Measurements from ENCODE around the gene SYCE1.
"Not testable (repeated sequence)": the region's sequence is repeated elsewhere in the genome, so short reads cannot be mapped to it uniquely, and the experiment has no call there.

Gene SYCE1, protein sequence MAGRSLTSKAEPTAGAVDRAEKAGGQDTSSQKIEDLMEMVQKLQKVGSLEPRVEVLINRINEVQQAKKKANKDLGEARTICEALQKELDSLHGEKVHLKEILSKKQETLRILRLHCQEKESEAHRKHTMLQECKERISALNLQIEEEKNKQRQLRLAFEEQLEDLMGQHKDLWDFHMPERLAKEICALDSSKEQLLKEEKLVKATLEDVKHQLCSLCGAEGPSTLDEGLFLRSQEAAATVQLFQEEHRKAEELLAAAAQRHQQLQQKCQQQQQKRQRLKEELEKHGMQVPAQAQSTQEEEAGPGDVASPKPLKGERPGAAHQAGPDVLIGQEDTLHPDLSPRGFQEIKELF

DNA sequence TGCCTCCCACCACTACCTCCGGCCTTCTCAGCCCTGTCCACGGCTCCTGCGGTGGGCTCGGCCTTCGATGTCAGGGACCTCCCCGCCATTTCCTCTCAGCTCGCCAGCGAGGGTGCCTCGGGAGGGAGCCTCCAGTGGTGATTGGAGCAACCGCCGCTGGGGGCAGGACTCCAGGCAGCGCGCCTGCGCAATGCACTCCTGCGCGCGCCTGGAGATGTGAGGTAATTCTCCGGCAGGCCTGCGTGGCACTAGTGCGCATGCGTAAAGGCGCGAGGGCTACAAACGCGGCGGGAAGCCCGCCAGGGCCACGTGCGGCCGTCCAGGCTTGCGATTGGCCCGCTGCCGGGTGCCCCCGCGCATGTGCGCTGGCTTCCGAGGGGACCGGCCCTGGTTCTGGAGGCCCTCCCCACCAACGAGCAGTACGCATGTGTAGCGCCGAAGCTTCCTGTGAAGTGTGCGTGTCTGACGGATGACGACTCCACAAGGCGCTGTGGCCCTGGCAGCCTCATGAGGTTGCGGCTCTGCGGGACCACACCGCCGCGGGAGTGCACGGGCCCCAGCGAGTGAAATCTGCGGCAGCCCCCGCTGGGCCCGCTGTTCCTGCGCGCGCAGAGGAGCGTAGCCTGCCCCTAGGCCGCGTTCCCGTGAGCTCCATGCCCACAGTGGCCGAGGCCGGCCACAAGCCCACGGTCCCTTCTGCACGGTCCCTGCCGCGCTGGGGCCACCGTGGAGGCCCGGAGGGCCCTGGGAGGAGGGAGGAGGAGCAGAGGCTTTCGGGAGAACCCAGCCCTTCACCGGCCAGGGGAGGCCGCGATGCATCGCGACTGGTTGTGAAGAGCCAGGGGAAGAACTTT lies at the start of gene SYCE1:
Gene SYCE1 (minus strand): TSS at position 143 of the 854 bp plus-strand sequence. CDS start 54 bp downstream, at position 89.
- no peak for DNase-seq (ENCODE audit: low read depth in 2 of 2)

DNA sequence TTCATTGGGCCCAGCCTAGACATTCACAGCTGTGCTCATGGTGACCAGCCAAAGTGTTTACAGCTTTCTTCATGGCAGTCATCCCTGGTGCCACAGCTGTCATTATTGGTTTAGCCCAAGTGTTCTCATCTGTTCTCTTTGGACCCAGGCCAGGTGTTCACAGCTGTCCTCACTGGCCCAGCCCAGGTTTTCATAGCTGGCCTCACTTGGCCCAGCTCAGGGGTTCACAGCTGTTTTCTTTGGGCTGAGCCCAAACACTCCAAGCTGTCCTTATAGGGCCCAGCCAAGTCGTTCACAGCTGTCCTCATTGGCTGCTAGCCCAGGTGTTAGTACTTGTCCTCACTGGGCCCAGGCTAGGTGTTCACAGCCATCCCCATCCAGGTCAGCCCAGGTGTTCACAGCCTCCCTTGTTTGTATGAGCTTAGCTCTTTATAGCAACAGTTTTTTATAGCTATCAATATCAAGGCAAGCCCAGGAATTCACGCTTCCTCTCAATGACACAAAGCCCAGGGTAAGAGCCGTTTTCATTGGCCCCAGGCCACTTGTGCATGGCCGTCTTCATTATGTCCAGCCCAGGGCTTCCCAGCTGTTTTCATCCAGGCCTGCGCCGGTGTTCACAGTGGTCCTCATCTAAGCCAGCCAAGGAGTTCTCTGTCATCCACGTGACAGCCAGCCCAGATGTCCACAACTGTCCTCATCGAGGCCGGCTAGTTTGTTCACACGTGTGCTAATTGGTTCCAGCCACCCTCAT lies 49.6 kb upstream of the SYCE1 start:
- no peak for DNase-seq (ENCODE audit: low read depth in 2 of 2)

- DNase-seq (ENCODE audit: low read depth in 2 of 2): no peak
Observed at GRCh38 chr10:133613699-133614098, 48.3 kb upstream of the SYCE1 start.

- DNase-seq (ENCODE audit: low read depth in 2 of 2): no peak
Observed at GRCh38 chr10:133611079-133611478, 45.7 kb upstream of the SYCE1 start.

DNA sequence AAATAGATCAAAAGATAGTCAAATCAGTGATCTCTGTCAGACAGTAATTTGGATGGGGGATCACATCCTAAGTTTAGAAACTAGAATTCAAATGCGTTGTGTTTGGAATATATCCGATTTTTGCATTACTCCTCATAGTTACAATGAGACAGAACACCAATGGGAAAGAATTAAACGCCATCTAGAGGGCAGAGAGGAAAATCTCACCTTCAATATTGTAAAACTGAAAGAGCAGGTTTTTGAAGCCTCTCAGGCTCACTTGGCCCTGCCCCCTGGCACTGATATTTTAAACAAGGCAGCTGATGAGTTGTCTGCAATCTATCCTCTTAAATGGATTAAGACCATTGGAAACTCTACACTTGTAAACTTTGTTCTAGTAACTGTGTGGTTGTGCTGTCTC lies 43.5 kb upstream of the SYCE1 start:
- no peak for DNase-seq (ENCODE audit: low read depth in 2 of 2)

- not testable (repeated sequence) for DNase-seq (ENCODE audit: low read depth in 2 of 2)
Observed at GRCh38 chr10:133603434-133603833, 38.1 kb upstream of the SYCE1 start.

- no peak for DNase-seq (ENCODE audit: low read depth in 2 of 2)
Observed at GRCh38 chr10:133600657-133601056, 35.3 kb upstream of the SYCE1 start.

- not testable (repeated sequence) for DNase-seq (ENCODE audit: low read depth in 2 of 2)
Observed at GRCh38 chr10:133599869-133600268, 34.5 kb upstream of the SYCE1 start.

DNA sequence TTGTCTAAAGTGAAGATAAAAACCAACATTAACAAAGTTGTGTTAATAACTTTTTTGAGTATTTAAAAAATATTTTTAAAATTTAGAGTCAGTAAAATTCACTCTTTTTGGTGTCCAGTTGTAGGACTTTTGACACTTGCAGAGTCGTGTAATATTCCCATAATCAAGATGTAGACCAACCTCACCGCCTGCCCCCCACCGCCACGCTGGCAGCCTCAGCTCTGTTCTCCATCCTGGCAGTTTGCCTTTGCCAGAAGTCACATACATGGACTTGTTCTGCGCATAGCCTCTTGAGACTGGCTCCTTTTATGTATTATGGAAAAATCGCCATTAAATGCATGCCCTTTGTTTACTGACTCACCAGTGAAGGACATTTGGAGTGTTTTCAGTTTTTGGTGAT lies 27.3 kb upstream of the SYCE1 start:
- DNase-seq (ENCODE audit: low read depth in 2 of 2): no peak

- DNase-seq (ENCODE audit: low read depth in 2 of 2): no peak
Observed at GRCh38 chr10:133590970-133591359, 25.6 kb upstream of the SYCE1 start.

GRCh38 chr10:133590226-133590969 lies 25.0 kb upstream of the SYCE1 start:
- DNase-seq (ENCODE audit: low read depth in 2 of 2): no peak

GRCh38 chr10:133577037-133577436 lies 11.7 kb upstream of the SYCE1 start:
- DNase-seq (ENCODE audit: low read depth in 2 of 2): not testable (repeated sequence)

DNA sequence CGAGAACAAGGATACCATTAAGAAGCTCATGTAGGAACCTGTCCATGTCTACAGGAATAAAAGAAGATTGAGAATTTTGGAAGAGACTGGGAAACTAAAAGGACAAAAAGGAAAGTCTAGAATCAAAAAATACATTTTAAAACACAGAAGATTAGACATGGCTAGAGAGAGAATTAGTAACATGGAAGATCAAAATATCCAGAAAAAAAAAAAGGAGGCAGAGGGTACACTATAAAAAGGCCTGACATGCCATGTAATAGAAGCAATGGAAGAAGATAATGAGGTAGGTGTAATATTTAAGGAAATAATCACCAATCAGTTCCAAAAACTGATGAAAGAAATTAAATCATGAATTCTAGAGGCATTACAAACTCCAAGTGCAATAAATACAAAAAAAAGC lies 8.1 kb upstream of the SYCE1 start:
- not testable (repeated sequence) for DNase-seq (ENCODE audit: low read depth in 2 of 2)

GRCh38 chr10:133572055-133572454 lies 6.7 kb upstream of the SYCE1 start:
- DNase-seq (ENCODE audit: low read depth in 2 of 2): not testable (repeated sequence)

DNA sequence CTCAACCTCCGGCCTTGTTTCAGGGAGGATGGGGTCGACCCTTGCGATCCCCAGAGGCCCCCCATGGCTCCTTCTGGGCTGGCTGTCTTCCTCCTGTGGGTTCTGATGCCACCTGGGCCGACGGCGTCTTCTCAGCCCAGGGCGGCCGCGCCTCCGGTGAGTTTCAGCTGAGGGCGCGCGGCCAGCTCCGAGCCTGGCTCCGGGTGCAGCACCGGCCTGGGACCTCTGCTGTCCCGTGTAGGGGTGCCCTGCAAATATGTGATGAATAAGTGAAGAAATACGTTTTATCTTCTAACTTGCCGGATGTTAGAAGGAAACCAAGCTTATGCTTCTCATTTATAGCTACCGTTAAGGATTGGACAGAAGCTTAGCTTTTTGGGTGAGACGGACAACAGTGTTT lies 4.4 kb upstream of the SYCE1 start:
- DNase-seq (ENCODE audit: low read depth in 2 of 2): not testable (repeated sequence)

DNA sequence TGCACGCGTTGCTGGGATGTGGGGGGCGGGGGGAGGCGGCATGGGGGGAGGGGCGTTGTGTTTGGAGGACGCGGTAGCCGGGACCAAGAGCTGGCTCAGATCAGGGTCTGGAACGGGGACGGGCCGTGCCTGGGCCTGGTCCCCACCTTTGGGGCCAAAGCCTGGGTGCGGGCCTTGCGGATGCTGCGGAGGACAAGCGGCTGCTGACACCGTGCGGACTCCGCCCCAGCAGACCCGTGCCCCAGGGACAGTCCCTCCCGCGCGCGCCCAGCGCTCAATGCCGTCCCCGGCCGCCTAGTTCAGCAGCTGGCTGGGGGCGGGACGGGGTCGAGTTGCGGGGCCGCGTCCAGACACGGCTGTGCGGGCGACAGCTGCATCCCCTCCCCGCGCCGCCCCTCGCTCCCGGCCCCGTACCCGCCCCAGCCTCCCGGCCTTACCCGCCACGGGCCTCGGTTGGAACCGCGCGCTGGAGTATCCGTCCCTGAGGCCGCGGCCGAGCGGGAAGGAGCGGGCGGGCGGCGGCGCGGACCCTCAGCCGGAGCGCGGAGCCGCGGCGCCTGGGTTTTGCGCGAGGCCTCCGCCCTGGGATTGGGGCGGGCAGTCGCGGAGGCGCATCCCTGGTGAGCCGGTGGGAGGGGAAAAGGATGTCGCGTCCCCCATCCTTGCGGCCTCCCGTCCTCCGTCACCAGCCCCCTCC lies 3.6 kb upstream of the SYCE1 start:
- DNase-seq (ENCODE audit: low read depth in 2 of 2): not testable (repeated sequence)

DNA sequence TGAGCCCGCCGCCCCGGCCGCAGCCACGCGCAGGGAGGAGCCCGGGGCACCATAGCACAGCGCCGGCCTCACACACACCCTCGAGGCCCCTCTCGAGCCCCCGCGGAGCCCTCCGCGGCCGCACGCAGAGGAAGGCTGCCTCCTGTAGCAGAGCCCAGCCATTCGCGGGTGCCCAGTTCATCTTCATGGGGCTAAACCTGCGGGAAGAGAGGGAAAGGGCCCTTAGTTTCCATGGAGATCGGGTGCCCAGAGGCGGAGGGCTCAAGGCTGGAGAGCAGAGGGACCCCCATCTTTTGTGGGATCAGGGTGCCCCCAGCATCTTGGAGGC lies 2.9 kb upstream of the SYCE1 start:
- DNase-seq (ENCODE audit: low read depth in 2 of 2): no peak

DNA sequence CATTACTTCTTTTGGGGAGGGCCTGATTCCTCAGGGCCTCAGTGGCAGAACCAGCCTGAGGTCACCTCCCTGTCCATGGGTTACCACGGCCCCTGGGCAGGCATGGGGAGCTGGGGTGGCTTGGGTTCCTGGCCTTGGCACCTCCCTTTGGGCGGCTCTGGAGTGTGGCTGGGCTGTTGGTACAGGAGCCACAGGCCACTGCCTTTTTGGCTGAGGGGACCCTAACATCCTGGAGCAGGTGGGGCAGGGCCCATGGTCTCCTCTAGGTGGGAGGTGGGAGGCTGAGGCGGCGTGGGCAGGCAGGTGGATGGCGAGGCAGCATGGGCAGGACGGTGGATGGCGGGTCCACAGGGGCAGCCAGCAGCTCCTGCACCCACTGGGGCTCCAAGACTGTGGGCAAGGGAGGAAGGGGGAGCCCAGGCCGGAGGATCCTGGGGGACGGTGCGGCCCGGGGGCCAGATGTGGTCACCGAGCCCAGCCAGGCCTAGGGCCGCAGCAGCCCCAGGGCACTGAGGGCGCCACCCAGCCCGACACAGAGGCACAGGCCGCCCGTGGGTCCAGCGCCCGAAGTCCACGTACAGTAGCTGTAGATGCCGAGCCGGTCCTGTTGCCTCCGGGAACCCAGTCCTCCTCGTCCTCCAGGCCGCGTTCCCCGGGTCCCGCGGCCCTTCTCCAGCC lies 2.4 kb upstream of the SYCE1 start:
- DNase-seq (ENCODE audit: low read depth in 2 of 2): no peak

DNA sequence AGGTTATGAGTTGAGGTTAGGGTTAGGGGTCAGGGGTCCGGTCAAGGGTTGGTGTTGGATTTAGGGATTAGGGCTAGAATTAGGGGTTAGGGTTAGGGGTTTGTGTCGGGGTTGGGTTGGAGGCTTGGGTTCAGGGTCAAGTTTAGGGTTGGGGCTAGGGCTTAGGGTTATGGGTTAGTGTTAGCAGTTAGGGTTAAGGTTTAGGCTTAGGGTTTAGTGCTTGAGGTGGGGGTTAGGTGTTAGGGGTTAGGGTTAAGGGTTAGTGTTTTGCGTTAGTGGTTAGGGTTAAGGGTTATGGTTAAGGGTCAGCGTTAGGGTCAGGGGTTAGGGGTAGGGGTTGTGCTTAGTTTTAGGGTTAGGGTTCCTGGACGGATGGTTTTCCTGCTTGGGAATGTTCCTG lies 1.7 kb upstream of the SYCE1 start:
- DNase-seq (ENCODE audit: low read depth in 2 of 2): no peak

DNA sequence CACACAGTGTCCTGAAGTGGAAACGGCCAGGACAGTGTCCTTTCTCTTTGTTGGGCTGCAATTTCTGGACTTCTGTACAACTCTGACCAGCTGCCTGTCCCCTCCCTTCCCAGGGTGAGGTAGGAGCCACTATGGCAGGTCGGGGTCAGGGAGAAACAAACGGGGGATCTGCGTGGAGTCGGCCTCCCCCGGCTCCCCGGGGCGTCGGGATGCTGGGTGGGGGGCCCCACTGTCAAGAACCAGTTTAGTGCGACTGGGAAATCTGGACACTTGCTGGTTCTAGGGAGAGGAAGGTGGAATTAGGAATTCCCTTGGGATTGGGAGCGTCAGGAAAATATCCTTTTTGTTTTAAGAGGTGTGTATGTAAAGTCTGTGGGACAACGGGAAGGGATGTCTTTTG lies 567 bp downstream of the SYCE1 start:
- no peak for DNase-seq (ENCODE audit: low read depth in 2 of 2)
